WTC11 (cell line): ENCODE results near the gene ARL6IP5. TPM values are rescaled to one million over a fixed set of nuclear protein-coding genes. Genes with fewer than 3 reads are reported as not detected.

Source experiments
- ATAC-seq: fragments of 200-7000 bp; cut with Tn5 transposase; 2 replicates; pipeline ENCODE4 v1.10.0; 2021; ENCODE audit warnings: mild to moderate bottlenecking, moderate library complexity
- CTCF ChIA-PET: fragments of 300-600 bp; sonication (Branson Sonifier 250); formaldehyde crosslinking; loops from one replicate; lab custom pipeline; 2021; ENCODE audit warnings: antibody characterized with exemption; lab: Charles Lee
- POLR2A ChIA-PET: fragments of 350-600 bp; sonication (Branson Sonifier 250); formaldehyde crosslinking; loops from one replicate; lab custom pipeline; 2021; ENCODE audit warnings: antibody characterized with exemption; lab: Charles Lee
- DNase-seq: peaks from one replicate; pipeline ENCODE4 v3.0.0; 2021; ENCODE audit warnings: low spot score
- H3K27ac Mint-ChIP-seq: 2 replicates; pipeline ENCODE4 v1.8.0; 2021; ENCODE audit warnings: mixed read lengths
- H3K27me3 Mint-ChIP-seq: 2 replicates; pipeline ENCODE4 v1.8.0; 2021; ENCODE audit warnings: low read depth, mild to moderate bottlenecking, moderate library complexity, mixed read lengths
- H3K36me3 Mint-ChIP-seq: 2 replicates; pipeline ENCODE4 v1.8.0; 2021; ENCODE audit warnings: mixed read lengths
- H3K4me1 Mint-ChIP-seq: 2 replicates; pipeline ENCODE4 v1.8.0; 2022; ENCODE audit warnings: mixed read lengths
- H3K4me3 Mint-ChIP-seq: 2 replicates; pipeline ENCODE4 v1.8.0; 2021; ENCODE audit warnings: mild to moderate bottlenecking, moderate library complexity, mixed read lengths
- H3K9me3 Mint-ChIP-seq: 2 replicates; pipeline ENCODE4 v1.8.0; 2021; ENCODE audit warnings: mixed read lengths
- CREB1 ChIP-seq: sonication (generic); formaldehyde crosslinking; IDR thresholded peaks from 2 replicates; pipeline ENCODE4 v1.8.0; 2023; ENCODE audit warnings: mild to moderate bottlenecking, missing genetic modification reagents
- ETV6 ChIP-seq: sonication (generic); formaldehyde crosslinking; IDR thresholded peaks from 2 replicates; pipeline ENCODE4 v1.8.1; 2022; ENCODE audit warnings: mild to moderate bottlenecking, missing genetic modification reagents
- KAT7 ChIP-seq: sonication (generic); formaldehyde crosslinking; IDR thresholded peaks from 2 replicates; pipeline ENCODE4 v1.8.1; 2023; ENCODE audit warnings: missing genetic modification reagents, mild to moderate bottlenecking, borderline replicate concordance
- OVOL2 ChIP-seq: fragments of 250-450 bp; sonication (Bioruptor Pico); IDR thresholded peaks from 2 replicates; pipeline ENCODE4 v1.9.0; 2021; ENCODE audit warnings: mild to moderate bottlenecking, borderline replicate concordance
- TCF7 ChIP-seq: sonication (generic); formaldehyde crosslinking; IDR thresholded peaks from 2 replicates; pipeline ENCODE4 v1.8.0; 2022; ENCODE audit warnings: mild to moderate bottlenecking, low read depth, missing genetic modification reagents, moderate library complexity
- ZNF671 ChIP-seq: fragments of 250-450 bp; sonication (Bioruptor Pico); IDR thresholded peaks from 2 replicates; pipeline ENCODE4 v1.8.0; 2021; ENCODE audit warnings: mild to moderate bottlenecking
- total RNA-seq: library from RNA; stranded (reverse); gene quantifications from 3 replicates; pipeline ENCODE4 v1.2.3, GENCODE V29; 2021
- TF ChIP-seq, protein P1 (sequence below): fragments of 250-450 bp; sonication (Bioruptor Pico); conservative IDR thresholded peaks from 2 replicates; pipeline ENCODE4 v1.9.0; 2021; ENCODE audit warnings: mild to moderate bottlenecking
- TF ChIP-seq, protein P2 (sequence below): fragments of 250-450 bp; sonication (Bioruptor Pico); IDR thresholded peaks from 2 replicates; pipeline ENCODE4 v1.9.0; 2021; ENCODE audit warnings: mild to moderate bottlenecking, borderline replicate concordance
- TF ChIP-seq, protein P3 (sequence below): sonication (generic); formaldehyde crosslinking; IDR thresholded peaks from 2 replicates; pipeline ENCODE4 v1.8.0; 2022; ENCODE audit warnings: mild to moderate bottlenecking, missing genetic modification reagents
- TF ChIP-seq, protein P4 (sequence below): sonication (generic); formaldehyde crosslinking; conservative IDR thresholded peaks from 2 replicates; pipeline ENCODE4 v1.8.1; 2023; ENCODE audit warnings: mild to moderate bottlenecking, low read depth, missing genetic modification reagents, moderate library complexity
- TF ChIP-seq, protein P5 (sequence below): sonication (generic); formaldehyde crosslinking; IDR thresholded peaks from 2 replicates; pipeline ENCODE4 v1.8.0; 2022; ENCODE audit warnings: missing genetic modification reagents
- TF ChIP-seq, protein P6 (sequence below): sonication (generic); formaldehyde crosslinking; IDR thresholded peaks from 2 replicates; pipeline ENCODE4 v1.8.1; 2023; ENCODE audit warnings: mild to moderate bottlenecking, missing genetic modification reagents, moderate library complexity

ARL6IP5 gene
- total RNA-seq, 1 experiment from 2014 or later, result 28.4 TPM

DNA sequence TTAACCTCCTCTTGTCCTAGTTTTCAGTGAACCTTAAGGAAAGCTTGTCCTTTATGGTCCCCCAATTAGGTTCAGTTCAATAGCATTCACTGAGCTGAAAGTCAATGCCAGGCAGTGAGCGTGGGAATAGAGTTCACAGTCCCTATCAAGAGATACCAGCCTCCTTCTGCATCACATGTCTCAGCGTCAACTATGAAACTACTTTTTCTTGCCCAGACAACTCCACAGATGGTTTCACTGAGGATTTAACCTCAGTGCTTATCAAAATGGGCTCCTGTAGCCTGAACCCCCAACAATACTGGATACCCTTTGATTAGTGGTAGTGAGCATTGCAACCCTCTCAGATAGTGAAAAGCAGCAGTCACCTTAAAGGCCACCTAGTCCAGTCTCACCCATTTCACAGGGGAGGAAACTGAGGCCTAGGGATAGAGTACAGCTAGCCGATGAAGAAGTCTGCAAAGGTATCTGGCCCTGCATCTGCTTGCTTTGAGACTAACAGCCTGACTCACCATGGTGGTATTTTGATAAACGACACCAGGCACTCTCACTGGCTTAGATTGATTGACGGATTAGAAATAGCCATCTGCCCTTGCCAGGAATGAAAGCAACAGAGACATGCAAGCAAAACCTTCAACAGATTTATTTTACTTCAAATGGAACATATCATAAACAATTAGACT lies 3.0 kb upstream of the ARL6IP5 start:
- CTCF ChIA-PET, result no interaction called here
- POLR2A ChIA-PET, result interaction anchor here (0.6 to 1.4 kb wide), 2 partner anchors 29 to 206 kb away, joined by 3 read pairs; partner anchors contain the start of gene TMF1
- DNase-seq (no peak), ATAC-seq (no peak)
- Mint-ChIP-seq H3K27ac (peak overlapping the region; percentile 76; the same call in 1 of the 2 replicates), H3K4me1 (peaks cover 52% of the 10 kb centered on the region), H3K27me3 (no peaks in the 10 kb centered on the region), H3K36me3 (peaks cover 4% of the 10 kb centered on the region), H3K9me3 (no peaks in the 10 kb centered on the region), H3K4me3 (0 out of 2 replicates have a peak overlapping the region, but pooled peaks have one; percentile 27)
- TF ChIP-seq, protein P1, sequence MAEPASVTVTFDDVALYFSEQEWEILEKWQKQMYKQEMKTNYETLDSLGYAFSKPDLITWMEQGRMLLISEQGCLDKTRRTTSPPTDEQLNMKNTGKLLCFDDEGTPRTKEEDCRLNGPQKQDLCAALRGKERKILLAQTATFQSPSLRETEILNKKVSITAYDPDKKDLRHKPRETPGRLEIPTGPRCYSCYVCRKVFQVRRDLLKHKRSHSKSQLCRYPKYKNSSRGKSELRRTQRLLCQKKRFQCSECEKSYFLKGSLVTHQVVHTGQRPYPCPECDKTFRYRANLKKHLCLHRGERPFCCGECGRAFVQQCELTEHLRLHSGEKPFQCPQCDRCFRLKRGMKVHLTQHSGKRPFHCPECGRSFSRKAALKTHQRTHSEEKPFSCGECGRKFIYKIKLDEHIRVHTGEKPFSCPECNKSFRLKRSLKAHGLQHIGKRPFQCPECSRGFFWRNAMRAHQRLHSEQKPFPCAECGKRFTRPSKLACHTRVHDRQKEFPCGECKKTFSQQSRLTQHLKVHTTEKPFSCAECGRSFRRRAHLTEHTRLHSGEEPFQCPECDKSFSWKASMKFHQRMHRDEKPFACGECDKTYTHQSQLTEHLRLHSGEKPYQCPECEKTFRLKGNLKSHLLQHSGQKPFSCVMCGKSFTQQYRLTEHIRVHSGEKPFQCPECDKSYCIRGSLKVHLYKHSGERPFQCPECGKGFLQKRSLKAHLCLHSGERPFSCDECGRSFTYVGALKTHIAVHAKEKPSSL (CRISPR knock-in tag), result no peak
- no peak for TF ChIP-seq OVOL2
- TF ChIP-seq, protein P2, sequence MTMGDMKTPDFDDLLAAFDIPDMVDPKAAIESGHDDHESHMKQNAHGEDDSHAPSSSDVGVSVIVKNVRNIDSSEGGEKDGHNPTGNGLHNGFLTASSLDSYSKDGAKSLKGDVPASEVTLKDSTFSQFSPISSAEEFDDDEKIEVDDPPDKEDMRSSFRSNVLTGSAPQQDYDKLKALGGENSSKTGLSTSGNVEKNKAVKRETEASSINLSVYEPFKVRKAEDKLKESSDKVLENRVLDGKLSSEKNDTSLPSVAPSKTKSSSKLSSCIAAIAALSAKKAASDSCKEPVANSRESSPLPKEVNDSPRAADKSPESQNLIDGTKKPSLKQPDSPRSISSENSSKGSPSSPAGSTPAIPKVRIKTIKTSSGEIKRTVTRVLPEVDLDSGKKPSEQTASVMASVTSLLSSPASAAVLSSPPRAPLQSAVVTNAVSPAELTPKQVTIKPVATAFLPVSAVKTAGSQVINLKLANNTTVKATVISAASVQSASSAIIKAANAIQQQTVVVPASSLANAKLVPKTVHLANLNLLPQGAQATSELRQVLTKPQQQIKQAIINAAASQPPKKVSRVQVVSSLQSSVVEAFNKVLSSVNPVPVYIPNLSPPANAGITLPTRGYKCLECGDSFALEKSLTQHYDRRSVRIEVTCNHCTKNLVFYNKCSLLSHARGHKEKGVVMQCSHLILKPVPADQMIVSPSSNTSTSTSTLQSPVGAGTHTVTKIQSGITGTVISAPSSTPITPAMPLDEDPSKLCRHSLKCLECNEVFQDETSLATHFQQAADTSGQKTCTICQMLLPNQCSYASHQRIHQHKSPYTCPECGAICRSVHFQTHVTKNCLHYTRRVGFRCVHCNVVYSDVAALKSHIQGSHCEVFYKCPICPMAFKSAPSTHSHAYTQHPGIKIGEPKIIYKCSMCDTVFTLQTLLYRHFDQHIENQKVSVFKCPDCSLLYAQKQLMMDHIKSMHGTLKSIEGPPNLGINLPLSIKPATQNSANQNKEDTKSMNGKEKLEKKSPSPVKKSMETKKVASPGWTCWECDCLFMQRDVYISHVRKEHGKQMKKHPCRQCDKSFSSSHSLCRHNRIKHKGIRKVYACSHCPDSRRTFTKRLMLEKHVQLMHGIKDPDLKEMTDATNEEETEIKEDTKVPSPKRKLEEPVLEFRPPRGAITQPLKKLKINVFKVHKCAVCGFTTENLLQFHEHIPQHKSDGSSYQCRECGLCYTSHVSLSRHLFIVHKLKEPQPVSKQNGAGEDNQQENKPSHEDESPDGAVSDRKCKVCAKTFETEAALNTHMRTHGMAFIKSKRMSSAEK (CRISPR knock-in tag), result no peak
- TF ChIP-seq, protein P3, sequence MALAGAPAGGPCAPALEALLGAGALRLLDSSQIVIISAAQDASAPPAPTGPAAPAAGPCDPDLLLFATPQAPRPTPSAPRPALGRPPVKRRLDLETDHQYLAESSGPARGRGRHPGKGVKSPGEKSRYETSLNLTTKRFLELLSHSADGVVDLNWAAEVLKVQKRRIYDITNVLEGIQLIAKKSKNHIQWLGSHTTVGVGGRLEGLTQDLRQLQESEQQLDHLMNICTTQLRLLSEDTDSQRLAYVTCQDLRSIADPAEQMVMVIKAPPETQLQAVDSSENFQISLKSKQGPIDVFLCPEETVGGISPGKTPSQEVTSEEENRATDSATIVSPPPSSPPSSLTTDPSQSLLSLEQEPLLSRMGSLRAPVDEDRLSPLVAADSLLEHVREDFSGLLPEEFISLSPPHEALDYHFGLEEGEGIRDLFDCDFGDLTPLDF (CRISPR knock-in tag), result no peak

DNA sequence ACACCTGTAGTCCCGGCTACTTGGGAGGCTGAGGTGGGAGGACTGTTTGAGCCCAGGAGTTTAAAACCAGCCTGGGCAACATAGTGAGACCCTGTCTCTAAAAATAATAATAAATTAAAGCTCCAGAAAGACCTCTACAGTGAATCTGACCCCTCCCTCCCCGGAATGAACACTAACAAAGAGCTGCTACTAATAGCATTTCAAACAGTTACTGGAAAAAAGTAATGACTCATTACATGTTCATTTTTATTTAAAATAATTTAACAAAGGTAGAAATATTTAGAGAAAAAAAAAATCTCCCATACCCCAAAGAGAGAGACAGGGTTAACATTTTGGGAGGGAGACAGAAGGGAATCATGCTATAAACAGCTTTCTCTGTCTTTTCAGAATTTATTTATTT lies 2.4 kb upstream of the ARL6IP5 start:
- Mint-ChIP-seq H3K27me3 (no peaks in the 10 kb centered on the region), H3K4me3 (no peak overlapping the region), H3K36me3 (peaks cover under 1% of the 10 kb centered on the region; the same call in 1 of the 2 replicates), H3K4me1 (peaks cover 52% of the 10 kb centered on the region), H3K27ac (no peak overlapping the region), H3K9me3 (no peaks in the 10 kb centered on the region)
- ATAC-seq (no peak), DNase-seq (no peak)
- POLR2A ChIA-PET, result interaction anchor here (1.4 kb wide), 1 partner anchor 30 kb away, joined by 3 read pairs; the partner anchor contains the start of gene TMF1
- CTCF ChIA-PET, result no interaction called here
- TF ChIP-seq TCF7 (no peak), ETV6 (CRISPR knock-in tag) (no peak), KAT7 (no peak), ZNF671 (CRISPR knock-in tag) (no peak), CREB1 (CRISPR knock-in tag) (no peak)
- TF ChIP-seq, protein P4, sequence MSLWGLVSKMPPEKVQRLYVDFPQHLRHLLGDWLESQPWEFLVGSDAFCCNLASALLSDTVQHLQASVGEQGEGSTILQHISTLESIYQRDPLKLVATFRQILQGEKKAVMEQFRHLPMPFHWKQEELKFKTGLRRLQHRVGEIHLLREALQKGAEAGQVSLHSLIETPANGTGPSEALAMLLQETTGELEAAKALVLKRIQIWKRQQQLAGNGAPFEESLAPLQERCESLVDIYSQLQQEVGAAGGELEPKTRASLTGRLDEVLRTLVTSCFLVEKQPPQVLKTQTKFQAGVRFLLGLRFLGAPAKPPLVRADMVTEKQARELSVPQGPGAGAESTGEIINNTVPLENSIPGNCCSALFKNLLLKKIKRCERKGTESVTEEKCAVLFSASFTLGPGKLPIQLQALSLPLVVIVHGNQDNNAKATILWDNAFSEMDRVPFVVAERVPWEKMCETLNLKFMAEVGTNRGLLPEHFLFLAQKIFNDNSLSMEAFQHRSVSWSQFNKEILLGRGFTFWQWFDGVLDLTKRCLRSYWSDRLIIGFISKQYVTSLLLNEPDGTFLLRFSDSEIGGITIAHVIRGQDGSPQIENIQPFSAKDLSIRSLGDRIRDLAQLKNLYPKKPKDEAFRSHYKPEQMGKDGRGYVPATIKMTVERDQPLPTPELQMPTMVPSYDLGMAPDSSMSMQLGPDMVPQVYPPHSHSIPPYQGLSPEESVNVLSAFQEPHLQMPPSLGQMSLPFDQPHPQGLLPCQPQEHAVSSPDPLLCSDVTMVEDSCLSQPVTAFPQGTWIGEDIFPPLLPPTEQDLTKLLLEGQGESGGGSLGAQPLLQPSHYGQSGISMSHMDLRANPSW (CRISPR knock-in tag), result no peak
- TF ChIP-seq, protein P5, sequence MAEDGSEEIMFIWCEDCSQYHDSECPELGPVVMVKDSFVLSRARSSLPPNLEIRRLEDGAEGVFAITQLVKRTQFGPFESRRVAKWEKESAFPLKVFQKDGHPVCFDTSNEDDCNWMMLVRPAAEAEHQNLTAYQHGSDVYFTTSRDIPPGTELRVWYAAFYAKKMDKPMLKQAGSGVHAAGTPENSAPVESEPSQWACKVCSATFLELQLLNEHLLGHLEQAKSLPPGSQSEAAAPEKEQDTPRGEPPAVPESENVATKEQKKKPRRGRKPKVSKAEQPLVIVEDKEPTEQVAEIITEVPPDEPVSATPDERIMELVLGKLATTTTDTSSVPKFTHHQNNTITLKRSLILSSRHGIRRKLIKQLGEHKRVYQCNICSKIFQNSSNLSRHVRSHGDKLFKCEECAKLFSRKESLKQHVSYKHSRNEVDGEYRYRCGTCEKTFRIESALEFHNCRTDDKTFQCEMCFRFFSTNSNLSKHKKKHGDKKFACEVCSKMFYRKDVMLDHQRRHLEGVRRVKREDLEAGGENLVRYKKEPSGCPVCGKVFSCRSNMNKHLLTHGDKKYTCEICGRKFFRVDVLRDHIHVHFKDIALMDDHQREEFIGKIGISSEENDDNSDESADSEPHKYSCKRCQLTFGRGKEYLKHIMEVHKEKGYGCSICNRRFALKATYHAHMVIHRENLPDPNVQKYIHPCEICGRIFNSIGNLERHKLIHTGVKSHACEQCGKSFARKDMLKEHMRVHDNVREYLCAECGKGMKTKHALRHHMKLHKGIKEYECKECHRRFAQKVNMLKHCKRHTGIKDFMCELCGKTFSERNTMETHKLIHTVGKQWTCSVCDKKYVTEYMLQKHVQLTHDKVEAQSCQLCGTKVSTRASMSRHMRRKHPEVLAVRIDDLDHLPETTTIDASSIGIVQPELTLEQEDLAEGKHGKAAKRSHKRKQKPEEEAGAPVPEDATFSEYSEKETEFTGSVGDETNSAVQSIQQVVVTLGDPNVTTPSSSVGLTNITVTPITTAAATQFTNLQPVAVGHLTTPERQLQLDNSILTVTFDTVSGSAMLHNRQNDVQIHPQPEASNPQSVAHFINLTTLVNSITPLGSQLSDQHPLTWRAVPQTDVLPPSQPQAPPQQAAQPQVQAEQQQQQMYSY (CRISPR knock-in tag), result no peak
- TF ChIP-seq, protein P6, sequence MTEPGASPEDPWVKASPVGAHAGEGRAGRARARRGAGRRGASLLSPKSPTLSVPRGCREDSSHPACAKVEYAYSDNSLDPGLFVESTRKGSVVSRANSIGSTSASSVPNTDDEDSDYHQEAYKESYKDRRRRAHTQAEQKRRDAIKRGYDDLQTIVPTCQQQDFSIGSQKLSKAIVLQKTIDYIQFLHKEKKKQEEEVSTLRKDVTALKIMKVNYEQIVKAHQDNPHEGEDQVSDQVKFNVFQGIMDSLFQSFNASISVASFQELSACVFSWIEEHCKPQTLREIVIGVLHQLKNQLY (CRISPR knock-in tag), result no peak
